ENCODE results near the gene RAB3C. TPM values are rescaled to one million over a fixed set of nuclear protein-coding genes. Genes with fewer than 3 reads are reported as not detected.

Gene RAB3C
- total RNA-seq, 1 experiment from 2014 or later, result not detected

DNA sequence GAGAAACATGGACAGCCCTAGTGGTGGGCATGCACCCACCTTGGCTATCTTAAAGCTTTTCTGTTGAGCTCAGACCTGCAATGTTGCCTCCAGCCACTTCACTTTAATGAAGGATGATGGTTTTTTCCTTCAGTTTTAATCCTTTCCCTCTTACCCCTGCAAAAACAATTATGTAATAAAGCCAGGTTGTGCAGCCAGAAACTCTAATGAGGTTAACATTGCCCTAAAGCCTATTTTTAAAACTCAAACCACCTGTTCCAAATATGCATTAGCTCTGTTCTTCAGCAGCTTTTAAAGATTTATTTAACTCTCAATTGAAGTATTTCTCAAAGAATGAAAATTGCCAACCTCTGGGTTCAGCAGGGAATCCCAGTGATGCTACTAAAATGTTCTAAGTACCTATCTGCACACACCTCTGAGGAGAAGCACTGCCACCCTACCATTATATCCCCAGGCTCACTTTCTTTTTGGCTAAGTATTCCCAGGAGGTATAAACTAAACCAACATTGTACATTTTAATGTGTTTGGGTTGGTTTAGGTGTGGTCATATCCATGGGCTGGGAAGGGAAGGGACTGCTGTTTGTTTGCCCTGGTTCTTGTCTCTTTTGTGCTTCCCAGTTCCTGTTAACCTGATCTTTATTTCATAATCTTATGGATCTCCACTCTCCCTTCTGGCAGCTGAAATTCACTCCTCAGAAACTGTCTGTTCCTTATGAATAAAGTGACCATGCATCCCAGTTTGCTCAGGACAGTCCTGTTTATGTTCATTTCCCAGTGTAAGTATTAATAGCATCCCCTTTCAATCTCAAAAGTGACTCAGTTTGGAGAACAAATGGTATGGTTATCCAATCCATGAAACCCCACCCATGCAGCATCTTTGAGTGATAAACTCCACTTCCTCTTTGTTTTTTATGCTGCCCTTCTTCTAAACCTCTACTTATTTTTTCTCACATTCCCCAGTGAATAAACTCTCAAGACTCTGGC lies 251.7 kb downstream of the RAB3C start:
- in situ Hi-C loops (cut with HindIII; ENCODE audit: low pct_unique_long_range_greater_than_20kb, low sequenced_read_pairs), result no loop called here
- no peaks in the 10 kb centered on the region for H3K4me1 ChIP-seq (ENCODE audit: control insufficient read depth, insufficient read depth, low read length)
- ChIA-PET CTCF (interaction anchor here (0.6 kb wide), 1 partner anchor 90 kb away, joined by 18 read pairs; no protein-coding TSS in a partner anchor), POLR2A (no interaction called here)
- no peak for TF ChIP-seq POLR2AphosphoS5 (IDR thresholded peaks at IDR 0.05; ENCODE audit: low read depth, low read length)
- TF ChIP-seq TCF7L2 (IDR thresholded peaks at IDR 0.05; ENCODE audit: low read depth, low read length), result no peak
- TF ChIP-seq, protein P1, sequence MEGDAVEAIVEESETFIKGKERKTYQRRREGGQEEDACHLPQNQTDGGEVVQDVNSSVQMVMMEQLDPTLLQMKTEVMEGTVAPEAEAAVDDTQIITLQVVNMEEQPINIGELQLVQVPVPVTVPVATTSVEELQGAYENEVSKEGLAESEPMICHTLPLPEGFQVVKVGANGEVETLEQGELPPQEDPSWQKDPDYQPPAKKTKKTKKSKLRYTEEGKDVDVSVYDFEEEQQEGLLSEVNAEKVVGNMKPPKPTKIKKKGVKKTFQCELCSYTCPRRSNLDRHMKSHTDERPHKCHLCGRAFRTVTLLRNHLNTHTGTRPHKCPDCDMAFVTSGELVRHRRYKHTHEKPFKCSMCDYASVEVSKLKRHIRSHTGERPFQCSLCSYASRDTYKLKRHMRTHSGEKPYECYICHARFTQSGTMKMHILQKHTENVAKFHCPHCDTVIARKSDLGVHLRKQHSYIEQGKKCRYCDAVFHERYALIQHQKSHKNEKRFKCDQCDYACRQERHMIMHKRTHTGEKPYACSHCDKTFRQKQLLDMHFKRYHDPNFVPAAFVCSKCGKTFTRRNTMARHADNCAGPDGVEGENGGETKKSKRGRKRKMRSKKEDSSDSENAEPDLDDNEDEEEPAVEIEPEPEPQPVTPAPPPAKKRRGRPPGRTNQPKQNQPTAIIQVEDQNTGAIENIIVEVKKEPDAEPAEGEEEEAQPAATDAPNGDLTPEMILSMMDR (IDR thresholded peaks at IDR 0.05), result no peak
- TF ChIP-seq, protein P2, sequence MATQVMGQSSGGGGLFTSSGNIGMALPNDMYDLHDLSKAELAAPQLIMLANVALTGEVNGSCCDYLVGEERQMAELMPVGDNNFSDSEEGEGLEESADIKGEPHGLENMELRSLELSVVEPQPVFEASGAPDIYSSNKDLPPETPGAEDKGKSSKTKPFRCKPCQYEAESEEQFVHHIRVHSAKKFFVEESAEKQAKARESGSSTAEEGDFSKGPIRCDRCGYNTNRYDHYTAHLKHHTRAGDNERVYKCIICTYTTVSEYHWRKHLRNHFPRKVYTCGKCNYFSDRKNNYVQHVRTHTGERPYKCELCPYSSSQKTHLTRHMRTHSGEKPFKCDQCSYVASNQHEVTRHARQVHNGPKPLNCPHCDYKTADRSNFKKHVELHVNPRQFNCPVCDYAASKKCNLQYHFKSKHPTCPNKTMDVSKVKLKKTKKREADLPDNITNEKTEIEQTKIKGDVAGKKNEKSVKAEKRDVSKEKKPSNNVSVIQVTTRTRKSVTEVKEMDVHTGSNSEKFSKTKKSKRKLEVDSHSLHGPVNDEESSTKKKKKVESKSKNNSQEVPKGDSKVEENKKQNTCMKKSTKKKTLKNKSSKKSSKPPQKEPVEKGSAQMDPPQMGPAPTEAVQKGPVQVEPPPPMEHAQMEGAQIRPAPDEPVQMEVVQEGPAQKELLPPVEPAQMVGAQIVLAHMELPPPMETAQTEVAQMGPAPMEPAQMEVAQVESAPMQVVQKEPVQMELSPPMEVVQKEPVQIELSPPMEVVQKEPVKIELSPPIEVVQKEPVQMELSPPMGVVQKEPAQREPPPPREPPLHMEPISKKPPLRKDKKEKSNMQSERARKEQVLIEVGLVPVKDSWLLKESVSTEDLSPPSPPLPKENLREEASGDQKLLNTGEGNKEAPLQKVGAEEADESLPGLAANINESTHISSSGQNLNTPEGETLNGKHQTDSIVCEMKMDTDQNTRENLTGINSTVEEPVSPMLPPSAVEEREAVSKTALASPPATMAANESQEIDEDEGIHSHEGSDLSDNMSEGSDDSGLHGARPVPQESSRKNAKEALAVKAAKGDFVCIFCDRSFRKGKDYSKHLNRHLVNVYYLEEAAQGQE (IDR thresholded peaks at IDR 0.05; ENCODE audit: insufficient read depth in 1 of 2, low read depth in 2 of 2, low read length in 1 of 2), result no peak
- TF ChIP-seq SIN3A (IDR thresholded peaks at IDR 0.05; ENCODE audit: borderline replicate concordance, insufficient read depth, low read depth, low read length), result no peak
- intact Hi-C loops (cut with micrococcal nuclease; ENCODE audit: unreplicated experiment), result no loop called here
- DNase-seq (ENCODE audit: low read depth, low spot score), result no peak
- no TSS peak for BruUV-seq (replicated peaks)
- H3K27me3 ChIP-seq (ENCODE audit: control insufficient read depth, insufficient read depth, low read length), result no peaks in the 10 kb centered on the region
- H3K4me3 ChIP-seq (ENCODE audit: low read depth in 2 of 2, low read length in 2 of 2), result no peak overlapping the region
- H3K27ac ChIP-seq (ENCODE audit: low read length), result no peak overlapping the region
- H3K9me3 ChIP-seq (ENCODE audit: control insufficient read depth, insufficient read depth, low read depth, low read length), result no peaks in the 10 kb centered on the region
- ATAC-seq, result no peak
- no peaks in the 10 kb centered on the region for H3K36me3 ChIP-seq (ENCODE audit: control insufficient read depth, insufficient read depth, low read length)

DNA sequence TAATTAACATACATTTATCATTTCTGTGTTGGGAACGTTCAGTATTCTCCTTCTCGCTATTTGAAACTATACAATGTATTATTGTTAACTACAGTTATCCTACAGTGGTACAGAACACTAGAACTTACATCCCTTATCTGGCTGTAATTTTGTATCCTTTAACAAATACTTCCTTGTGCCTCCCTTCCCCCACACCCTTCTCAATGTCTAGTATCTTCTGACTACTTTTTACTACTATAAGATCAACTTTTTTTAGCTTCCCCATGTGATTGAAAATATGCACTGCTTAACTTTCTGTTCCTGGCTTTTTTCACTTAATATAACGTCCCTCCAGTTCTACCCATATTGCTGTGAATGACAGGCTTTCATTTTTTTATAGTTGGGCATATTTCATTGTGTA lies 253.5 kb downstream of the RAB3C start:
- H3K36me3 ChIP-seq (ENCODE audit: control insufficient read depth, insufficient read depth, low read length), result no peaks in the 10 kb centered on the region
- ATAC-seq (no peak), DNase-seq (ENCODE audit: low read depth, low spot score) (no peak)
- ChIA-PET CTCF (no interaction called here), POLR2A (no interaction called here)
- no peaks in the 10 kb centered on the region for H3K4me1 ChIP-seq (ENCODE audit: control insufficient read depth, insufficient read depth, low read length)
- no TSS peak for BruUV-seq (replicated peaks)
- in situ Hi-C loops (cut with HindIII; ENCODE audit: low pct_unique_long_range_greater_than_20kb, low sequenced_read_pairs), result no loop called here
- no peak overlapping the region for H3K27ac ChIP-seq (ENCODE audit: low read length)
- no peak overlapping the region for H3K4me3 ChIP-seq (ENCODE audit: low read depth in 2 of 2, low read length in 2 of 2)
- TF ChIP-seq POLR2AphosphoS5 (IDR thresholded peaks at IDR 0.05; ENCODE audit: low read depth, low read length) (no peak), TCF7L2 (IDR thresholded peaks at IDR 0.05; ENCODE audit: low read depth, low read length) (no peak), SIN3A (IDR thresholded peaks at IDR 0.05; ENCODE audit: borderline replicate concordance, insufficient read depth, low read depth, low read length) (no peak)
- TF ChIP-seq, protein P1 (IDR thresholded peaks at IDR 0.05), result no peak
- TF ChIP-seq, protein P2 (IDR thresholded peaks at IDR 0.05; ENCODE audit: insufficient read depth in 1 of 2, low read depth in 2 of 2, low read length in 1 of 2), result no peak
- no peaks in the 10 kb centered on the region for H3K9me3 ChIP-seq (ENCODE audit: control insufficient read depth, insufficient read depth, low read depth, low read length)
- intact Hi-C loops (cut with micrococcal nuclease; ENCODE audit: unreplicated experiment), result no loop called here
- no peaks in the 10 kb centered on the region for H3K27me3 ChIP-seq (ENCODE audit: control insufficient read depth, insufficient read depth, low read length)

All from Panc1 (cell line).